Activated CD8-positive, alpha-beta memory T cell treated with anti-CD3 and anti-CD28 coated beads, Interleukin-2, amount 50 U/mL, for 48 hours (primary cell): Measurements from ENCODE around the gene PIM1.
"Not testable (repeated sequence)": the region's sequence is repeated elsewhere in the genome, so short reads cannot be mapped to it uniquely, and the experiment has no call there.

ENCODE experiments used
- DNase-seq: peaks from one replicate; pipeline ENCODE4 v3.0.0-alpha.2; 2020

Gene PIM1

DNA sequence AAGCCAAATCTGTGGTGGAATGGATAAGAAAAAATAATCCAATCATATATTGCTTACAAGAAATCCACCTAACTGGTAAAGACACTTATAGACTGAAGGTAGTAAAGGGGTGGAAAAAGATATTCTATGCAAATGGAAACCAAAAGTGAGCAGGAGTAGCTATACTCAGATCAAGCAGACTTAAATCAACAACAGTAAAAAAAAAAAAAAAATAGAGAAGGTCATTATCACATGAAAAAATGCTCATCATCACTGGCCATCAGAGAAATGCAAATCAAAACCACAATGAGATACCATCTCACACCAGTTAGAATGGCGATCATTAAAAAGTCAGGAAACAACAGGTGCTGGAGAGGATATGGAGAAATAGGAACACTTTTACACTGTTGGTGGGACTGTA is 24.9 kb downstream of the PIM1 start:
- not testable (repeated sequence) for DNase-seq

- DNase-seq, result not testable (repeated sequence)
These were observed 26.5 kb downstream of the PIM1 start for GRCh38 chr6:37196451-37196850.

DNA sequence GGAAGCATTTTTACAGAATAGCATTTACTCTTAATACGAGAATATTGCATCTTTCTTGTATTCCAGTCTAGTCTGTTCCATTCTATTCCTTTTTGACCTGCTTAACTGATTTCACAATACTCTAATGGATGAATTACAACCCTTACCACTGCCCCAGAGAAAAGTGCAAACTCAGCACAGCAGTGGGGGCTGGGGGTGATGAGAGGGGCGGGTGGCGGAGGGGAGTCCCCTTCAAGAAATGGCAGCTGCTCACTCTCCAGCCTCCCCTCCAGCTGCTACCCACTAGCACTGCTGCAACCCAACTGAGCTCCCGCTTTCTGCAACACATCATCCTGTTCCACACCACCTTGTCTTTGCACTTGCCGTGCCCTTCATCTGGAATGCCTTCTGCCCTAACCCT is 30.1 kb downstream of the PIM1 start:
- DNase-seq, result peak; percentile 32

GRCh38 chr6:37201726-37202125 is 31.8 kb downstream of the PIM1 start:
- peak; percentile 44 for DNase-seq

DNA sequence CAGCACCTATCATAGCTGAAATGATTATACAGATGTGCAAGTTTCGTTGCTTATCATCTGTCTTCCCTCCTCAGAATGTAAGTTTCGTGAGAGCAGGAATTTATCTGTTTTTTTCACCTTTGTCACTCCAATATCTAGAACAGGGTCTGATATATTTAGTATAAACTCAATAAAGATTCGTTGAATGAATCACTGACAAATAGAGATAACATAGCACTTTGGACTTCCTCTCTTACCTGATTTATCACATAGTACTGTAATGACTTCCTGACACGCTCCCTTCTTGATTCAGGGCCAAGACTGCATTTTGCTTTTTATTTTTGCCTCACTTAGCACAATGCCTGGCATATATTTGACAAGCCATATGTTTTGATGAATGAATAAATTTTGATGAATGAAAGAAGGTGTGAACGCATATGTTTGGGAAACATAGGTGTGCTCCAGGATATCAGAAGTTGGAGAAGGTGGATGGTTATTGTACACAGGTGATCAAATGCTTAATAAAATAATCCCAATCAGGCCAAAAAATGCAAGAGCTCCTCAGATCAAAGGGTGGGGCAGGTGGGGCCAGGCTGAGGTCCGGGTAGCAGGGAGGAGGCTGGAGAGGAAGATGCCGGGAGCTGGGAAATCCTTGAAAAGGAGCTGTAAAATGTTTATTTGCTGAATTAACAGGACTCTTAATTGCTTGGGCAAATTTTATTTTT is 33.0 kb downstream of the PIM1 start:
- DNase-seq, result peak; percentile 40

DNA sequence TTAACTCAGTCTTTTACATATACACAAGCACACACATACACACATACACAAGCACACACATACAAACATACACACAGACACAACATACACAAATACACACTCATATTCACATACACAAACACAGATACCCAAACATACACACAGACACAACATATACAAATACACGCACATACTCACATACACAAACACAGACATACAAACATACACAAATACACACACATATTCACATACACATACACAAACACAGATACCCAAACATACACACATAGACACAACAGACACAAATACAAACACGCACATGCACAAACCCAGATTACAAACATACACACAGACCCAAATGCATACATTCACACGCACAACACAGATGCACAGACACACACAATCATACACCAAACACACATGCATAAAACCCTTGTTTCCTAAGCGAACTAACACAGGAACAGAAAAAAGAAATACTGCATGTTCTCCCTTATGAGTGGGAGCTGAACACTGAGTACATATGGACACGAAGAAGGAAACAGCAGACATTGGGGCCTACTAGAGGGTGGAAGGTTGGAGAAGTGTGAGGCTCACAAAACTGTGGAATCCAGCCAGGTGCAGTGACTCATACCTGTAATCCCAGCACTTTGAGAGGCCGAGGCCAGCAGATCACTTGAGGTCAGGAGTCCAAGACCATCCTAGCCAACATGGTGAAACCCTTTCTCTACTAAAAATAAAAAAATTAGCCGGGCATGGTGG is 34.2 kb downstream of the PIM1 start:
- DNase-seq, result peak; percentile 44

GRCh38 chr6:37205175-37205996 is 35.4 kb downstream of the PIM1 start:
- peak; percentile 67 for DNase-seq

DNA sequence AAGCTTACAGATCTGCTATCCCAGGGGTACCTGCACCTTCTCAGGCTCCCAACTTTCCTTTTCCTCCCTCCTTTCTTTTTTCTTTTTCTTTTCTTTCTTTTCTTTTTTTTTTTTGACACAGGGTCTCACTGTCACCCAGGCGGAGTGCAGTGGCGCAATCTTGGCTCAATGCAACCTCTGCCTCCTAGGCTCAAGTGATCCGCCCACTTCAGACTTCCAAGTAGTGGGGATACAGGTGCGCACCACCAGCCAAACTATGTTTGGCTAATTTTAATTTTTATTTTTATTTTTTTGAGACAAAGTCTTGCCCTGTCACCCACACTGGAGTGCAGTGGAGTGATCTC is 36.0 kb downstream of the PIM1 start:
- peak; percentile 49 for DNase-seq

- DNase-seq, result peak; percentile 53
These were observed 36.7 kb downstream of the PIM1 start for GRCh38 chr6:37206622-37207021.

DNA sequence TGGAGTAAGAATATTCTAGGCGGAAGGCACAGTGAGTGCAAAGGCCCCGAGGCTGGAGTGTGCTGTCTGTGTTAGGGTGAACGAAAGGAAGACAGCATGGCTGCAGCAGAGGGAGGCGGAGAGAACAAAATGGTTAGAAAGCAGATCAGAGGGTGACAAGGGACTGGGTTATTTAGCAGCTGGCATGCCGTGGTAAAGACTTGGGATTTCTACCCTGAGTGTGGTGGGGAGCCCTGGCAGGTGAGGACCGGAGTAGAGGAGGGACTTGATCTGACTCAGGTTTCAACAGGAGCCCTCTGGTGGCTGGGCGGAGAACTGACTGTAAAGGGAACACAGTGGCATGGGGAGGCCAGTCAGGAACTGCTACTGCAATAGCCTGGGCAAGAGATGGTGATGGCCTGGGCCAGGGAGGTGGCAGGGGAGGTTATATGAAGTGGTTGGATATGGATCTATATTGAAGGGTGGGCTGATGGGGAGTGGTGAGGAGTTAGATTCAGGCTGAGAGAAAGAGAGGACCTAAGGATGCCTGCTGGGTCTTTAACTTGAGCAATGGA is 38.0 kb downstream of the PIM1 start:
- peak; percentile 94 for DNase-seq

DNA sequence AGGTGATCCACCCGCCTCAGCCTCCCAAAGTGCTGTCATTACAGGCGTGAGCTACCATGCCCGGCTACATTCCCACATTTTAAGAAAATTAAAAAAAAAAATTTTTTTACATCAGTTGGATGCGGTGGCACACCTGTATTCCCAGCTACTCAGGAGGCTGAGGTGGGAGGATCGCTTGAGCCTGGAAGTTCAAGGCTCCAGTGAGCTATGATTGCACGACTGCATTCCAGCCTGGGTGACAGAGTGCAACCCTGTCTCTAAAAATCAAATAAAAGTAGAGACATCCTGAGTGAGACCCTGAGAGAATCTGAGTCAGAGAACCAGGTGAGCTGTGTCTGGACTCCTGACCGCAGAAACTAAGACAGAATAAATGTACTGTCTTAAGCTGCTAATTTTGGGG is 38.8 kb downstream of the PIM1 start:
- DNase-seq, result peak; percentile 46

DNA sequence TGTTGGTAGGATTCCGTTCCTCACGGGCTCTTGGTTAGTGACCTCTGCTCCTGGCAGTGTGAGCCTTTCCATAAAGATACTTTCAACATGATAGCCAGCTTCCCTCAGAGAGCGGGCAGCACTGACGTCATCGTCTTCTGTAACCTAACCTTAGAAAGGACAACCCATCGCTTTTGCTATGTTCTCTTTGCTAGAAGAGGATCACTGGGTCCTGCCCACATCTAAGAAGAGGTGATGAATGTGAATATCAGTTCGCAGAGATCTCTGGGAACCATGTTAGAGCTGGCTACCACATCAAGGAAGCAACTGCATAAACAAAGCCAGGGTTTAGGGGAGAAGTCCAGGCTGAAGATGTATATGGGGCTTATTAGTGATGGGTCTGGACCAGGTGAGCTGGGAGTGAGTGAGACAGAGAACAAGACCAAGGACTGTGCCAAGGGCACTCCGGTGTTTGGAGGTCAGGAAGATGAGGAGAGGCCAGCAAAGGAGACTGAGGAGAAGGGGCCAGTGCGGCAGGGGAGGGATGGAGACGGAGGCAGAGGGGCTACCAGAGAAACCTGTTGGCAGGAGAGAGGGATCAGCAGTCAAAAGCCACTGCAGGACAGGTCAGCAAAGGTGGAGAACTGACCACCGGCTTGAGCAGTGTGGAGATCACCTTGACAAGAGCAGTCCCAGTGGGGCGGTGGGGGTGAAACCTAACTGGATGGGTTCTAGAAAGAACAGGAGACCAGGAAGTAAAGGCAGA is 39.7 kb downstream of the PIM1 start:
- DNase-seq, result peak; percentile 65

DNA sequence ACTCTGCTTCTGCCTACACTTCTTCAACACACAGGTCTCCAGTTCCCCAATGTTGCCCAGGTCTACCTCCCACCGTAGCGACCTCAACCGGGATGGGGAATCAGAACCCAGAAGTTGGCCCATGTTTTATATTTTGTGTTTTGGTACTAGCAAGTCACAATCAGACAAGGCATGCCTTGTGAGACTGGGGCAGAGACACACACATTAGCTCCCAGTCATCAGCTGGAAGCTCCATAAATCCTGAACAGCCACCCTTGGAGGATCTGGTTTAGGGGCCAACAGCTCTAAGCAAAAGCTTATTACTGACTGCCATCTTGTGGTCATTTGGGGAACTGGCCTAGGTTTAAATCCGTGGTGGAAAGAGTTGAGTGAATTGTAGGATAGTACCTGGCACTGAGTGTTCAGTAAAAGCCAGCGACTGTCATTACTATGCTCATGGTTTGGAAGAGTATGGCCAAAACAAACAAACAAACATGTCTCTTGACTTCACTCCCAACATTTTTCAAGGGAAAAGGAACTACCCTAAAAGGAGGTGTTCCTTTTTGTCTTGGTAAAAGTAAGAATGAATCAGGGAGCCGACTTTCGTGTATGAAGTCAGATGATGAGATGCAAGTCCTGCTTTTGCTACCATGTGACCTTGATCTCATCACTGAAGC is 40.5 kb downstream of the PIM1 start:
- DNase-seq, result peak; percentile 81

DNA sequence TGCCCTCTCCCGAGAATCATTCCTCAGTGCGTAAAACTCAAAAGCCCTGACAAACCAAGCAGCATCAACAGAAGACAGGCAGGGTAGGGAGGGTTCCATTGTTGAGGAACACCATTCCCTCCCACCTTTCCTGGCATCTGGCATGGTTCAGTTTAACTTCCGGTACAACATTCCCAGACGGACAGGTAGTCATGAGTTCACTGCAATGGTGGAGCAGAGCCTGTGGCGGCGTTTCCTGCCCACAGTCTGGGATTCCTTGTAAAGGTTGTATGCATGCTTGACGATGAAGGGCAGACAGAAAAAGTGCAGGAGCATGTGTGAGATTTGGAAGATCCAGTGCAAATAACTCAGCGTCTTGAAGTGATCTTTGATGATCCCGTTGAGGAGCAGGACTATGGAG is 42.3 kb downstream of the PIM1 start:
- peak; percentile 34 for DNase-seq

GRCh38 chr6:37218061-37218460 is 48.1 kb downstream of the PIM1 start:
- peak; percentile 18 for DNase-seq

DNA sequence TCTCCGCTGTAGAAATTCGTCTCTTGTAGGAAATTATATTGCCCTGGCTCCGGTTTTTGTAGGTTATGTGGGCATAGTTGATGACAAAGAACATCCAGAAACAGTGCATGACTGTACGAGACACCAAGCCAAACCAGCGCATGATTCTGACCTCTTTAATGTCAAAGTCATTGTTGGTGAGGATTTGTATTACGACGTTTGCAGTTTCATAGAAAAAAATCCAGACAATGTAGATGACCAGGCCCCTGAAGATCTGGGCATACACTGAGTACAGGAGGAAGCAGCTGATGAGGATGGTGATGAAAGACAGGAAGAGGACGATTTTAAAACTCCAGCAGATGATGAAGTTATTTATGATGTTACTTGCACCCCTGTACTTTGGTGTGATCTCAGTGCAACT is 48.6 kb downstream of the PIM1 start:
- DNase-seq, result peak; percentile 0

GRCh38 chr6:37221585-37222124 is 51.7 kb downstream of the PIM1 start:
- no peak for DNase-seq

GRCh38 chr6:37222125-37222967 is 52.4 kb downstream of the PIM1 start:
- DNase-seq, result peak; percentile 83

DNA sequence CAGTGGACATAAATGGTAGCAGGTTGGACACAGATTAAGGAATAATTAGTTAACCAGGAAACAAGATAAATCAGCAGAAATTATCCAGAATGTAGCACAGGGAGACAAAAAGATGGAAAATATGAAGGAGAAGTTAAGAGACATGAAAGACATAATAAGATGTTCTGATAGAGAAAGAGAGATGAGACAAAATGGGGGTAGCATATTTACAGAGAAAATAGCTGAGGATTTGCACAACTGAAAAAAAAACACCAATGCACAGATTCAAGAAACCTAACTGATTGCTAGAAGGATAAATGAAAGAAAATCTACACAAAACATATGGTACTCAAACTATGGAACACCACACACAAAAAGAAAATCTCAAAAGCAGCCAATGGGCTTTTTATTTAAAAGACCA is 53.0 kb downstream of the PIM1 start:
- no peak for DNase-seq
